GM08714 (cell line): ENCODE data around the gene BRINP1.

ENCODE experiments used
- H3K4me3 ChIP-seq: fragments of 200-500 bp; sonication (Bioruptor generic); 2 replicates; pipeline ENCODE4 v1.5.1; 2014; ENCODE audit warnings: mild to moderate bottlenecking, low read length, inconsistent platforms
- ZNF274 ChIP-seq: IDR thresholded peaks from 2 replicates; pipeline ENCODE4 v1.6.1; 2012; ENCODE audit warnings: mild to moderate bottlenecking, low read depth, low read length

Gene BRINP1

GRCh38 chr9:119366909-119367682 is 2.1 kb downstream of the BRINP1 start:
- no peak overlapping the region for H3K4me3 ChIP-seq
- TF ChIP-seq ZNF274: no peak

GRCh38 chr9:119365291-119366027 is 3.8 kb downstream of the BRINP1 start:
- no peak for TF ChIP-seq ZNF274
- no peak overlapping the region for H3K4me3 ChIP-seq

GRCh38 chr9:119360237-119360636 is 9.0 kb downstream of the BRINP1 start:
- no peak for TF ChIP-seq ZNF274
- H3K4me3 ChIP-seq: no peak overlapping the region

GRCh38 chr9:119357336-119358096 is 11.7 kb downstream of the BRINP1 start:
- TF ChIP-seq ZNF274: no peak
- no peak overlapping the region for H3K4me3 ChIP-seq

- H3K4me3 ChIP-seq: no peak overlapping the region
- no peak for TF ChIP-seq ZNF274
These were observed 19.8 kb downstream of the BRINP1 start for GRCh38 chr9:119349351-119349825.

- H3K4me3 ChIP-seq: no peak overlapping the region
- TF ChIP-seq ZNF274: no peak
These were observed 25.9 kb downstream of the BRINP1 start for GRCh38 chr9:119343059-119343990.

- no peak for TF ChIP-seq ZNF274
- H3K4me3 ChIP-seq: no peak overlapping the region
These were observed 30.2 kb downstream of the BRINP1 start for GRCh38 chr9:119339056-119339455.

- TF ChIP-seq ZNF274: no peak
- H3K4me3 ChIP-seq: no peak overlapping the region
These were observed 31.7 kb downstream of the BRINP1 start for GRCh38 chr9:119337573-119337972.

- no peak overlapping the region for H3K4me3 ChIP-seq
- TF ChIP-seq ZNF274: no peak
These were observed 34.5 kb downstream of the BRINP1 start for GRCh38 chr9:119334745-119335144.

- TF ChIP-seq ZNF274: no peak
These were observed 35.6 kb downstream of the BRINP1 start for GRCh38 chr9:119333507-119334229.

GRCh38 chr9:119332522-119332921 is 36.7 kb downstream of the BRINP1 start:
- TF ChIP-seq ZNF274: no peak
- H3K4me3 ChIP-seq: no peak overlapping the region

More at GRCh38 chr9:119333507-119334229, 35.6 kb downstream of the BRINP1 start:
- H3K4me3 ChIP-seq: no peak overlapping the region

GRCh38 chr9:119322184-119322583 is 47.1 kb downstream of the BRINP1 start:
- no peak for TF ChIP-seq ZNF274
- H3K4me3 ChIP-seq: no peak overlapping the region

- no peak for TF ChIP-seq ZNF274
- no peak overlapping the region for H3K4me3 ChIP-seq
These were observed 50.9 kb downstream of the BRINP1 start for GRCh38 chr9:119318371-119318770.

- TF ChIP-seq ZNF274: no peak
- no peak overlapping the region for H3K4me3 ChIP-seq
These were observed 55.4 kb downstream of the BRINP1 start for GRCh38 chr9:119313846-119314245.
